Choroid plexus epithelial cell (primary cell): ENCODE measurements around the gene KCNJ16.
A peak's percentile ranks its signal among the peaks of the same experiment; 100 is the strongest.

ENCODE experiments used
- DNase-seq: peaks from one replicate; pipeline ENCODE4 v3.0.0-alpha.2; 2010; ENCODE audit warnings: low read depth
- H3K4me3 ChIP-seq: 2 replicates; pipeline ENCODE4 v1.5.1; 2011; ENCODE audit warnings: low read depth, mild to moderate bottlenecking, control low read depth, low read length, moderate library complexity
- TF ChIP-seq, protein P1 (sequence below): conservative IDR thresholded peaks from 2 replicates; pipeline ENCODE4 v1.5.1; 2011; ENCODE audit warnings: low read depth, mild to moderate bottlenecking, control low read depth, inconsistent platforms, low read length, moderate library complexity

KCNJ16 gene

DNA sequence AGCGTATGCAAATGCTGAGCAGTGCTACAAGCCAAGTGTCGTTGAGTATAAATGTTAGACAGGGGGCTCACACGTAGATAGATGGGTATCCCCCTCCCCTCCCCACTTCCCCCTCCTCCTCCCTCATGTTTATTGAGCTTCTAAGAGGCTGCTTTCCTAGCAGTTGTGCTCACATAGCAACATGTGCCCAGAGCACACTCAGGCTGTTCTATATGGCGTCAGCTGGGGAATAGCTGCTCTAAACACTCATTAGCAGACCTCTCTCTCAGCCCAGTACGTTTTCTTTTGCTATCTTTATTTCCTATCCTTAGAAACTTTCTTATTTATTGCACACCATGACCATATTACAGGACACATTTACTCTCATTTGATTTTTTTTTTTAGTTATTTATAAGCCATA lies 96.1 kb downstream of the KCNJ16 start:
- no peak for DNase-seq
- TF ChIP-seq, protein P1, sequence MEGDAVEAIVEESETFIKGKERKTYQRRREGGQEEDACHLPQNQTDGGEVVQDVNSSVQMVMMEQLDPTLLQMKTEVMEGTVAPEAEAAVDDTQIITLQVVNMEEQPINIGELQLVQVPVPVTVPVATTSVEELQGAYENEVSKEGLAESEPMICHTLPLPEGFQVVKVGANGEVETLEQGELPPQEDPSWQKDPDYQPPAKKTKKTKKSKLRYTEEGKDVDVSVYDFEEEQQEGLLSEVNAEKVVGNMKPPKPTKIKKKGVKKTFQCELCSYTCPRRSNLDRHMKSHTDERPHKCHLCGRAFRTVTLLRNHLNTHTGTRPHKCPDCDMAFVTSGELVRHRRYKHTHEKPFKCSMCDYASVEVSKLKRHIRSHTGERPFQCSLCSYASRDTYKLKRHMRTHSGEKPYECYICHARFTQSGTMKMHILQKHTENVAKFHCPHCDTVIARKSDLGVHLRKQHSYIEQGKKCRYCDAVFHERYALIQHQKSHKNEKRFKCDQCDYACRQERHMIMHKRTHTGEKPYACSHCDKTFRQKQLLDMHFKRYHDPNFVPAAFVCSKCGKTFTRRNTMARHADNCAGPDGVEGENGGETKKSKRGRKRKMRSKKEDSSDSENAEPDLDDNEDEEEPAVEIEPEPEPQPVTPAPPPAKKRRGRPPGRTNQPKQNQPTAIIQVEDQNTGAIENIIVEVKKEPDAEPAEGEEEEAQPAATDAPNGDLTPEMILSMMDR, result no peak
- no peak overlapping the region for H3K4me3 ChIP-seq

GRCh38 chr17:70172449-70172848 lies 97.4 kb downstream of the KCNJ16 start:
- H3K4me3 ChIP-seq, result no peak overlapping the region
- TF ChIP-seq, protein P1, result no peak
- peak; percentile 27 for DNase-seq

DNA sequence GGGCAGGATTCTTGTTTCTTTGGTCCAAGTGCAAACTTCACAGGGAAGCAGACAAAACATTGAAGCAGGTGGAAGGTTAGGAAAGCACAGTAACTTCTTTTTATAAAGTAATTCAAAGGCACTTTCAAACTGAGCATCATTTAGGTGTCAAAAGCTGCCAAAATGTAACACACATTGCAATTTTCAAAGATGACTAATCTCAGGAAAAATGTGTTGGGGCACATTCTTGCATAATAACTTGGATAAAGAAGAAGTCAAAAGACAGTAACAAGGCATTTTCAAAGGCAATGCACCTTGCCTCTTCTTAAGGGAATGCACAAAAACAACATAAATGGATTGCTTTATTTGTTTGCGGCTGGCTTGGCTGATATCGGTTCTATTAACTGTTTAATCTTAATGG lies 97.9 kb downstream of the KCNJ16 start:
- no peak overlapping the region for H3K4me3 ChIP-seq
- DNase-seq, result peak; percentile 62
- TF ChIP-seq, protein P1, result no peak

DNA sequence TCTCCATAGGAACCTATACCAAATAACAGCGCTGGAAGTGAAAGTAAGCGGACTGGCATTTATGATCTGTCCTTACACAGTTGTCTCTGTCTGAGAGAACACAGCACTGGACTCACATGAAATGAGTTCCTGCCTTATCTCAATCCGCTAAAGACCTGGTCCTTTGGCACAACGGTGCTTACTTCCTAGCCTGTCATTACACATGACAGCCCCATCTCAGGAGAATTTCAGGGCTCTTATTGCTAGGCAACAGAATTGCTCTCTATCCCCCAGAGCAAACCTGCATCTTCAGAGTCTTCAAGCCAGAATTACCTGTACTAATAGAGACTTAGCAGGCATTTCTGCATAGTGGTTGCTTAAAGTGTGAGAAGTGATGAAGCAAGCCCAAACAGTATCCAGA lies 98.7 kb downstream of the KCNJ16 start:
- TF ChIP-seq, protein P1, result no peak
- no peak for DNase-seq
- no peak overlapping the region for H3K4me3 ChIP-seq

- H3K4me3 ChIP-seq, result no peak overlapping the region
- TF ChIP-seq, protein P1, result no peak
- no peak for DNase-seq
Observed at GRCh38 chr17:70181376-70181775, 106.4 kb downstream of the KCNJ16 start.

GRCh38 chr17:70181866-70182265 lies 106.8 kb downstream of the KCNJ16 start:
- TF ChIP-seq, protein P1, result no peak
- no peak overlapping the region for H3K4me3 ChIP-seq
- DNase-seq, result no peak

GRCh38 chr17:70183508-70183907 lies 108.5 kb downstream of the KCNJ16 start:
- H3K4me3 ChIP-seq, result no peak overlapping the region
- TF ChIP-seq, protein P1, result no peak
- no peak for DNase-seq
